Thoracic aorta (tissue), 2 donors: ENCODE data around the gene SORCS1. TPM values are rescaled to one million over a fixed set of nuclear protein-coding genes. Genes with fewer than 3 reads are reported as not detected.

Experiments
- ATAC-seq: fragments of 150-250 bp; one replicate; pipeline ENCODE4 v1.8.0; 2017; ENCODE audit warnings: low read depth; ENCODE audit not compliant: insufficient number of reproducible peaks, low FRiP score
- DNase-seq: peaks from one replicate; pipeline ENCODE4 v3.0.0-alpha.2; 2020; ENCODE audit warnings: low spot score
- H3K27ac ChIP-seq, 2 donors: fragments of 200-600 bp; sonication (generic); 1 replicate in 1 of 2; 2 replicates in 1 of 2; pipeline ENCODE4 v1.5.1; 2016; ENCODE audit warnings: mild to moderate bottlenecking in 2 of 2, moderate library complexity in 2 of 2
- H3K27me3 ChIP-seq: fragments of 200-600 bp; sonication (generic); replicated peaks from 2 replicates; pipeline ENCODE4 v1.6.0; 2016; ENCODE audit warnings: mild to moderate bottlenecking; ENCODE audit not compliant: insufficient read depth
- H3K36me3 ChIP-seq: fragments of 200-600 bp; sonication (generic); one replicate; pipeline ENCODE4 v1.5.1; 2016
- H3K4me1 ChIP-seq, 2 donors: fragments of 200-600 bp; sonication (generic); 1 replicate in 1 of 2; 2 replicates in 1 of 2; pipeline versions ENCODE4 v1.5.1 to v1.6.0; 2016; ENCODE audit warnings: low read depth in 2 of 2, mild to moderate bottlenecking in 1 of 2; ENCODE audit not compliant: control insufficient read depth in 1 of 2
- H3K4me3 ChIP-seq: fragments of 200-600 bp; sonication (generic); 2 replicates; pipeline ENCODE4 v1.5.1; 2016; ENCODE audit warnings: mild to moderate bottlenecking
- H3K9me3 ChIP-seq: fragments of 200-600 bp; sonication (generic); 2 replicates; pipeline ENCODE4 v1.5.1; 2016
- total RNA-seq, 2 donors: library from RNA; depleted of rRNA; stranded (reverse); fragments of >200 nt; gene quantifications; one replicate each; pipeline versions ENCODE4 v1.1.0 to v1.2.3, GENCODE V29; 2016
- TF ChIP-seq, protein P1 (sequence below): fragments of 200-600 bp; sonication (generic); IDR thresholded peaks from one replicate; pipeline ENCODE4 v1.5.1; 2019; ENCODE audit warnings: antibody characterized with exemption

Gene SORCS1
- total RNA-seq, 2 donors from 2014 or later = 0.27 to 1.1 TPM

DNA sequence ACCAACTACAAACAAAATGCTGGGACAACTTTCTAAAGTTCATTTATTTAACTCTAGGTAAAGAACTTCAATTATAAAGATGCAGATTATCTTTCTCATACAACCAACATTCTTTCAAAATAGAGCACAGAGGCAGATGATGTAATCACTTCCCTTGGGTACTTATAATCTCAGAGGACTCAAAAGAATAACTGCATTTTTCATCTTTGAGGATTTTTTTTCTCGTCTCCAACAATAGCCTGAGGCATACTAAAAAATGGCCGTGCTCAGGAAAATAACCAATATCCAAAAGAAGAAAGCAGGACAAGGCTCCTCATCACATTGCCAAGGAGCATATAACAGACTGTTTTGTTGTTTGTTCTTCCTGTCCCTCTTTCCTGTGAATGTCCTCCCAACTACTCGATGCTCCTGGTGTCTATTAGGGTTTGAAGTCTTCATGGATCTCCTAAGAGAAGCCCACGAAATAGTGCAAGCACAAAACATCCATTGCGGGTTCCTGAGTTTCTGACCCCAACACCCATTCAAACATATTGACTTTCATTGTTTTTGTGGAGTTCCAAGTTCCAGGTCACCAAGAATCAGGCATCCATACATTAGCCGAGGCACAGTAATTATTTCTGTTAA lies 182.9 kb downstream of the SORCS1 start:
- H3K27me3 ChIP-seq = no peaks in the 10 kb centered on the region
- no peaks in the 10 kb centered on the region for H3K36me3 ChIP-seq
- no peak overlapping the region for H3K4me3 ChIP-seq
- no peaks in the 10 kb centered on the region for H3K4me1 ChIP-seq
- TF ChIP-seq, protein P1, sequence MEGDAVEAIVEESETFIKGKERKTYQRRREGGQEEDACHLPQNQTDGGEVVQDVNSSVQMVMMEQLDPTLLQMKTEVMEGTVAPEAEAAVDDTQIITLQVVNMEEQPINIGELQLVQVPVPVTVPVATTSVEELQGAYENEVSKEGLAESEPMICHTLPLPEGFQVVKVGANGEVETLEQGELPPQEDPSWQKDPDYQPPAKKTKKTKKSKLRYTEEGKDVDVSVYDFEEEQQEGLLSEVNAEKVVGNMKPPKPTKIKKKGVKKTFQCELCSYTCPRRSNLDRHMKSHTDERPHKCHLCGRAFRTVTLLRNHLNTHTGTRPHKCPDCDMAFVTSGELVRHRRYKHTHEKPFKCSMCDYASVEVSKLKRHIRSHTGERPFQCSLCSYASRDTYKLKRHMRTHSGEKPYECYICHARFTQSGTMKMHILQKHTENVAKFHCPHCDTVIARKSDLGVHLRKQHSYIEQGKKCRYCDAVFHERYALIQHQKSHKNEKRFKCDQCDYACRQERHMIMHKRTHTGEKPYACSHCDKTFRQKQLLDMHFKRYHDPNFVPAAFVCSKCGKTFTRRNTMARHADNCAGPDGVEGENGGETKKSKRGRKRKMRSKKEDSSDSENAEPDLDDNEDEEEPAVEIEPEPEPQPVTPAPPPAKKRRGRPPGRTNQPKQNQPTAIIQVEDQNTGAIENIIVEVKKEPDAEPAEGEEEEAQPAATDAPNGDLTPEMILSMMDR = no peak
- DNase-seq = no peak
- H3K9me3 ChIP-seq = no peaks in the 10 kb centered on the region
- H3K27ac ChIP-seq = no peak overlapping the region
- no peak for ATAC-seq

DNA sequence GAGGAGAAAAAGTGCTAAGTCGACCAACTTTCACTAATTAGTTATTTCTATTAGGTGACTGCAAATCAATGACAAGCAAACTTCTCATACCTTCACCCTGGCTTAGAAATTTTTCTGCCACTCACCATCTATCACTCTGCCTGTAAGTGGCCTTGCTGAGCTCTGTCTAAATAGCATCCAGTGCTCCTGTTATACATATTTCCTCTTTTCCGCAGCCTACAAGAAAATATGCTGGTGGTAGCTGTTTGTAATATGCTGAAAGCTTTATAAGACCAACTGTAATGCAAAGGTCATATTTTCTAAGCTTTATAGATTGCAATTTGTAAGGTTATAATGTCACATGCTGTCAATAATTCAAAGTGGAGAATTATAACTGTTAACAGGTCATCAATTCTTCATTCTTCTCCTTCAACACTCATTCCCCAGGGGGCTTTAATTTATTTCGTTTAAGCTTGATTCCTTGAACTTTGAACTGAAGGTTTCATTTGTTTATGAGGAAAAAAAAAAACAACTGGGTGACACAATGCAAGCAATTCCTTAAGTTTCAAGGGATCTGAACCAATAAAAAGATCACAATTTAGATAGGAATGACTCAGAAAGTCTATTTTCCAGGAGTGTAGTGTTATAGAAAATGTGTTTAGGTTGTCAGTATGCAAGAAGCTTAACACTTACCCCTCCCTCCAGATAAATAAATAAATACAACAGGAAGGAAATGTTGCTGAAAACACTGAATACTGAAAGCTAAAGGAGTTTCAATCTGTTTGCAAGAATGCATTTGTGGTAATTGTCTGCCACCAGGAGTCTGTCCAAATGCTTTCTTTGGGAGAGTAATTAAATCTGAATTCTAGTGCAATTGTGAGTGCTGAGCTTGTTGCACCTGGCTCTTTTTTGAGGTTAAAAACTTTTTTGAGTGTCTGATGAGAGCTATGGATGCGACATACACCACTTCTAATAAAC lies 183.7 kb downstream of the SORCS1 start:
- TF ChIP-seq, protein P1 = no peak
- Histone ChIP-seq H3K4me3 (no peak overlapping the region), H3K9me3 (no peaks in the 10 kb centered on the region), H3K36me3 (no peaks in the 10 kb centered on the region), H3K4me1 (no peaks in the 10 kb centered on the region), H3K27me3 (no peaks in the 10 kb centered on the region), H3K27ac (no peak overlapping the region)
- no peak for ATAC-seq
- no peak for DNase-seq

GRCh38 chr10:106978756-106979155 lies 185.8 kb downstream of the SORCS1 start:
- H3K36me3 ChIP-seq = no peaks in the 10 kb centered on the region
- no peaks in the 10 kb centered on the region for H3K27me3 ChIP-seq
- no peak overlapping the region for H3K4me3 ChIP-seq
- TF ChIP-seq, protein P1 = no peak
- no peaks in the 10 kb centered on the region for H3K9me3 ChIP-seq
- ATAC-seq = no peak
- no peaks in the 10 kb centered on the region for H3K4me1 ChIP-seq
- H3K27ac ChIP-seq = no peak overlapping the region
- no peak for DNase-seq

DNA sequence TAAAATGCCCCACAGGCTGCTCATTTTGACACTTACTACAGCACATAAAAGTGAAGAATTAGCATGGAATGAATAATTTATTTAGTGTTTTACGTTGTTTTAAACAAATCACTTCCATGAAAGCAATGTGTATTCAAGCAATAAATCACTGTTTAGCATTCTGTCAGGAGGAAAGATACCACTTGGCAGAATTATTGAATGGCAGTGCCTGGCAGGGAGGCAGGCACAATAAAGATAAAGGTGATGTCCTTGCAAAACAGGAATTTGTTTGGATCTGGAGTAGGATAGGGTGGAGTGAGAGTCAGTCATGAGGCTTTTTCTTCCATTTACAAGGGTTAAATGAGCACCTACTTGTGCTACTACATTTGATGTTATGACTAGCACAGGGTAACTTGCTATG lies 190.8 kb downstream of the SORCS1 start:
- no peak overlapping the region for H3K27ac ChIP-seq
- TF ChIP-seq, protein P1 = no peak
- no peak for DNase-seq
- H3K36me3 ChIP-seq = no peaks in the 10 kb centered on the region
- no peaks in the 10 kb centered on the region for H3K9me3 ChIP-seq
- H3K4me1 ChIP-seq = no peaks in the 10 kb centered on the region
- H3K27me3 ChIP-seq = no peaks in the 10 kb centered on the region
- no peak for ATAC-seq
- no peak overlapping the region for H3K4me3 ChIP-seq

- TF ChIP-seq, protein P1 = no peak
- no peaks in the 10 kb centered on the region for H3K36me3 ChIP-seq
- no peak overlapping the region for H3K4me3 ChIP-seq
- no peak overlapping the region for H3K27ac ChIP-seq
- H3K27me3 ChIP-seq = no peaks in the 10 kb centered on the region
- ATAC-seq (no peak), DNase-seq (no peak)
- H3K4me1 ChIP-seq = no peaks in the 10 kb centered on the region
- H3K9me3 ChIP-seq = no peaks in the 10 kb centered on the region
These were observed 191.2 kb downstream of the SORCS1 start for GRCh38 chr10:106973288-106973687.
